Testis (tissue), 2 donors: ENCODE results near the gene STAC3.

Source experiments
- POLR2A ChIP-seq: fragments of 450-650 bp; IDR thresholded peaks from one replicate; pipeline ENCODE4 v1.6.1; 2017; ENCODE audit warnings: antibody characterized with exemption, mild to moderate bottlenecking, moderate library complexity
- TF ChIP-seq, protein P1 (sequence below), 3 experiments: fragments of 450-650 bp in 2 of 3; fragments of 200-600 bp in 1 of 3; sonication (generic) in 1 of 3; IDR thresholded peaks; one replicate each; pipeline ENCODE4 v1.5.1; 2016 to 2019; ENCODE audit warnings: antibody characterized with exemption in 3 of 3, mild to moderate bottlenecking in 2 of 3, moderate library complexity in 1 of 3

DNA sequence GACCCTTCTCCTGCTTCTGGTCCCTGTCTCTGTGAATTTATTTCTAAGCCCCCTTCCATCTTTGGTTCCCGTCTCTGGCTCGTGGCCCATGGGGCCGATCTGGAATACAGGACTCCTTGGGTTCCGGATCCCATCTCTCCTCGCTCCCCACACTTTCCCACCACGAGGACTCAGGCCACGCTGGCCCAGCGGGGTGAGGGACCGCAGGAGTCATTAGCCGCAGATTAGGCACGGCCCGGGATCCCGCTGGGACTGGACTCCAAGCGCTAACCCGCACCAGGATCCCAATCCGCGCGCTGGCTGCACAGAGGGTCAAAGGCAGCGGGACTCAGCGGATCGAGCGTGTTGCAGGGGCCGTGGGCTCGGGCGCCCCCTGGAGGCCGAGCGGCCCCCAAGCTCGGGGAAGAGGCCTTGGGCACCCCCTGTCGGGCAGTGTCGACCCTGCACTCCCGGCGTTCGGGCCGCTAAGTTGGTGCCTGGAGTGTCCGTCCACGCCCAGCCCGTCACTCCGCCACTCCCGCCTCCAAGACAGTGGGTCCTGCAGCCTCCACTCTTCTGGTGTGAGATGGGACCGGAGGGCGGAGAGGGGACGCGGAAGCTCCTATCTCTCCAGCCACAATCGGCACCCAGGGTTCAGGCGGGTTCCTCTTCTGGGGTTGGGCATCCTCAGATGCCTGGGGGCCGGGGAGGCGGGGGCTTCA lies 12.0 kb downstream of the STAC3 start:
- TF ChIP-seq, protein P1, sequence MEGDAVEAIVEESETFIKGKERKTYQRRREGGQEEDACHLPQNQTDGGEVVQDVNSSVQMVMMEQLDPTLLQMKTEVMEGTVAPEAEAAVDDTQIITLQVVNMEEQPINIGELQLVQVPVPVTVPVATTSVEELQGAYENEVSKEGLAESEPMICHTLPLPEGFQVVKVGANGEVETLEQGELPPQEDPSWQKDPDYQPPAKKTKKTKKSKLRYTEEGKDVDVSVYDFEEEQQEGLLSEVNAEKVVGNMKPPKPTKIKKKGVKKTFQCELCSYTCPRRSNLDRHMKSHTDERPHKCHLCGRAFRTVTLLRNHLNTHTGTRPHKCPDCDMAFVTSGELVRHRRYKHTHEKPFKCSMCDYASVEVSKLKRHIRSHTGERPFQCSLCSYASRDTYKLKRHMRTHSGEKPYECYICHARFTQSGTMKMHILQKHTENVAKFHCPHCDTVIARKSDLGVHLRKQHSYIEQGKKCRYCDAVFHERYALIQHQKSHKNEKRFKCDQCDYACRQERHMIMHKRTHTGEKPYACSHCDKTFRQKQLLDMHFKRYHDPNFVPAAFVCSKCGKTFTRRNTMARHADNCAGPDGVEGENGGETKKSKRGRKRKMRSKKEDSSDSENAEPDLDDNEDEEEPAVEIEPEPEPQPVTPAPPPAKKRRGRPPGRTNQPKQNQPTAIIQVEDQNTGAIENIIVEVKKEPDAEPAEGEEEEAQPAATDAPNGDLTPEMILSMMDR (IDR thresholded peaks at IDR 0.05) = peak; percentile 99 to 100 (median 100)
- TF ChIP-seq POLR2A = no peak
